ENCODE results near the gene EGR1.
A peak's percentile ranks its signal among the peaks of the same experiment; 100 is the strongest.
"Not testable (repeated sequence)": the region's sequence is repeated elsewhere in the genome, so short reads cannot be mapped to it uniquely, and the experiment has no call there.

Gene EGR1

GRCh38 chr5:138470322-138471051 lies 5.2 kb downstream of the EGR1 start:
- DNase-seq: no peak

- no peak for DNase-seq
Observed at GRCh38 chr5:138471052-138471361, 5.7 kb downstream of the EGR1 start.

- DNase-seq: no peak
Observed at GRCh38 chr5:138472353-138472752, 7.1 kb downstream of the EGR1 start.

- not testable (repeated sequence) for DNase-seq
Observed at GRCh38 chr5:138473151-138473550, 7.9 kb downstream of the EGR1 start.

GRCh38 chr5:138476918-138477317 lies 11.6 kb downstream of the EGR1 start:
- DNase-seq: no peak

- no peak for DNase-seq
Observed at GRCh38 chr5:138482638-138483037, 17.4 kb downstream of the EGR1 start.

DNA sequence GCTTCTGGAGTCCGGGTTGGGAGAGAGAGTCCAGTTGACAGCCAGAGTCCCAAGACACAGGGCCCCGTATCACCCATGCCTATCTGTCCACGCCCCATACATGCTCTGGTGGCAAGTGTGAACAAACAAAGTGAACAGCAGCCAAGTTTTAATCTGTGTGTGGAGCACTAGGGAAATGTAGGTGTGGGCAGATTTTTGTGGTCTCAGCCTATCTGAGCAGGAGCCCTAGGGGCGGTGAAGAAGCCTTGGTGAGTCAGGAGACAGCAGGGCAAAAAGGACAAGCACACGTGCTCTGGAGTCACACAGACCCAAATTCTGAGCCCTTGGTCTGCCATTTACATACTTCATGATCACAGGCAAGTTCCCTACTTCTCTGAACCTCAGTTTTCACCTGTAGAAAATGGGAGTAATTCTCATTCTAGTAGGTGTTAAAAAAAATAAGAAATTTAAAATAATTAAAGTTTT lies 23.2 kb downstream of the EGR1 start:
- no peak for DNase-seq

DNA sequence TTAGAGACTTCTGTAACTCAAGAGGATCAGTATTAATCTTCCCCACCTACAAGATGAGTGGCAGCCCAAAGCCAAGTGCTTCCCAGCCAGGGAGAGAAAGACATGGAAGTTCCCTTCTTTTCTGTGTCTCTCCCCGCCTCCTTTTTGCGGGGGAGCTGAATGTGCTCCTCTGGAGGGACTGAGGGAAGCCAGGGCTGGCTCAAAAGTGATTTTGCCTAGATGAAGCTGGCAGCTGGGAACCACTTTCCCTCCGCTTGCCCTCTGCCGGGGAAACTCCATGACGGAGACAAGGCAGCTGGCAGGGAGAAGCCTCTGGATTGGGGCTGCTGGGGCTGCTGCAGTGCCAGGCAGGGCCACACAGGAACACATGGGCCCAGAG lies 24.4 kb downstream of the EGR1 start:
- DNase-seq: no peak

DNA sequence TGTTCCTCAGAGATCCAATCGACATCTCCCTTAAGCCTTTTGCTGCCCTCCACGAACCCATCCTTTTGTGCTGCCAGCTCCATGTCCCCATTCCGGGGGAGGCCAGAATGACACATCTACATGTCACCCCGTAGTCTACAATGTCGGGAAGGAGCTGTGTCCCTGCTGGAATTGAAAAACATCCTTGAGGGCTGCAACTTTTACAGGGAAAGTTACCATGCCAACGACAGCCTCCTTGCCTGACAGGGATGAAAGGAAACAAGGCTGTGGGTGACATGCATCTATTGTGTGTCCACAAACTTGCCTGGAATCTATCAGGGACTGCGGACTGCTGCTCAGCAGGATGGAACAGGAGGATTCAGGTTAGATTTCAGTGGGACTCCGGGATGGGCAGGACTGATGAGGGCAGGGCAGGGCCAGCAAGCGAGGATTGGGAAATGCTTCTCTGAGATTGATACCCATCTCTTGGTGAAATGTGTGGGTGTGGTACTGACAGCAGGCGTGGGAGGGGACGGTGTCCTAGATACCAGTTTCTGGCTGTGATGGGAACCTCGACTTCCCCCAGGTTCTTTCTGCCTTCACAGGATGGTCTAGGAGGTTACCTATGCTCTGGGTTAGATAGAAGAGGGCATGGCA lies 25.5 kb downstream of the EGR1 start:
- no peak for DNase-seq

DNA sequence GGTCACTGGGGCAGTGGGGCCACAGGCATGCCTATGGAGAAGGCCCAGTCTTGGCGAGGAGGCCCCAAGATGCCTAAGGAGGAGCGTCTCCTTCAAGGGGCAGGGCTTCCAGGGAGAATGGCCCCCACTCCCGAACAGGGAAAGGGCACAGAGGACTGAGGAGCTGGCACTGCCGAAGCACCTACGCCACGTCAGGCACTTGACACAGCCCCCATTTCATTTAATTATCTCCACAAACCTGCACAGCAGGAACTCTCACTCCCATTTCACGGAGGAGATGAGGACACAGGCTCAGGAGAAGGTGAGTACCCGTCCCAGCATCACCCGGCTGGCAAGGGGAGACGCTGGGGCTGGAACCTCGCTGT lies 26.0 kb downstream of the EGR1 start:
- no peak for DNase-seq

- DNase-seq: no peak
Observed at GRCh38 chr5:138491669-138492559, 26.6 kb downstream of the EGR1 start.

DNA sequence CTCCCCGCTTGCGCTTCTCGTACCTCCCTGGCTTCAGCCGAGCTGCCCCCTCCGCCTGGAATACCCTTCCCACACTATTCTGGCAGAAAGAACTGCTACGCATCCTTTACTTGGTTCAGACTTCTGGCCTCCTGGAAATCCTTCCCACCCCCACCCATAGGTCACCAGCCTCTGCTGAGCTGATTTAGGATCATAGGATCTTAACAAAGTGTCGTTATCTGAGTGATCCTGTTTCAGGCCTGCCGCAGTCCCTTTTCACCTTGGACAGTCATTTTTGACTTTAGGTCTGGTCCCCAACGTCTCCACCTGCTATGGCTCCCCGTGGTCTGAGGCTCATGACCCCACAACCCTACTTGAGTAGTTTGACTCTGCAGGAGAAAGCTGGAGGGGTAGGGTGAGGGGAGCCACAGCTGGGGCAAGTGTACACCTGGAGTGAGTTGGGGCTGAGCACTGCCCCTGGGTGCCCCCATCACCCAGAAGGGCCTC lies 27.3 kb downstream of the EGR1 start:
- DNase-seq: no peak

GRCh38 chr5:138495351-138495750 lies 30.1 kb downstream of the EGR1 start:
- no peak for DNase-seq

- no peak for DNase-seq
Observed at GRCh38 chr5:138498376-138498775, 33.1 kb downstream of the EGR1 start.

GRCh38 chr5:138502121-138502520 lies 36.8 kb downstream of the EGR1 start:
- DNase-seq: no peak

- DNase-seq: no peak
Observed at GRCh38 chr5:138502521-138502920, 37.2 kb downstream of the EGR1 start.

- peak; percentile 37 for DNase-seq
Observed at GRCh38 chr5:138503487-138504270, 38.4 kb downstream of the EGR1 start.

DNA sequence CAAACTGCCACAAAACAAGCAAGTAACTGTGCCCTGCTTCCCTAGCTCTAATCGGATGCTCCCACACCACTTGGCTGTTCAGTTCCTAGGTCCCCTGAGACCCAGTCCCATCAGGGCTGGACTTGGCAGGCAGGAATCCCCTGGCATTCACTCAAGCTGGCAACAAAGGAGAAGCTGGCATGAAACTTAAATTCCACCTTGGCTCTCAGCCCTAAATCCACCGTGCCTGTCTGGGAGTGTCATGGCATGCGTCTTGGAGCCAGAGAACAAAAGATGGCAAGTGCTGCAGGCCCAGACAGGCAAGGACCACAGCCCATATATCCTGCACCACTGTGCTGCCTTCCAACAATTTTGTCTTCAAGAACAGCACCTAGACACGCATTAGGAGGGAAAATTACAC lies 39.5 kb downstream of the EGR1 start:
- no peak for DNase-seq

GRCh38 chr5:138506370-138507306 lies 41.4 kb downstream of the EGR1 start:
- no peak for DNase-seq

- not testable (repeated sequence) for DNase-seq
Observed at GRCh38 chr5:138507485-138507884, 42.2 kb downstream of the EGR1 start.

DNA sequence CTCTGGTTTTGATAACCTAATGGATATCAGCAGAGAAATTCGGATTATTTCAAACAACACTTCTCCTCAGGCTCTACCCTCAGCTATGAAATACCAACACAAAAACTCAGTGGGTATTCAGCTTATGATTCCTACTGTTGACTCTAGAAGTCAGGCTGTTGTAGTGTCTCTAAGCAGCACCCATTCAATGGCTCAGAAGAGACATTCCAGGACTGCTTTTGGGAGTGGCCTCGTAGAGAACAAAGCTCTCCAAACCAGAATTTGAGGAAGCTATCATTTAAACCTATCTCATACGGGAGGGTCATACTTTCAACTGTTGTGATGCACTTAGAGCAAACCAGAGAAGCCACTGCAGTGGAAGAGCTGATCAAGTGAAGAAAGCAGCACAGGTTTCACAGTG lies 43.7 kb downstream of the EGR1 start:
- DNase-seq: no peak

GRCh38 chr5:138514021-138514420 lies 48.7 kb downstream of the EGR1 start:
- DNase-seq: no peak
